ENCODE data around the gene MAP4K2.

Gene MAP4K2

DNA sequence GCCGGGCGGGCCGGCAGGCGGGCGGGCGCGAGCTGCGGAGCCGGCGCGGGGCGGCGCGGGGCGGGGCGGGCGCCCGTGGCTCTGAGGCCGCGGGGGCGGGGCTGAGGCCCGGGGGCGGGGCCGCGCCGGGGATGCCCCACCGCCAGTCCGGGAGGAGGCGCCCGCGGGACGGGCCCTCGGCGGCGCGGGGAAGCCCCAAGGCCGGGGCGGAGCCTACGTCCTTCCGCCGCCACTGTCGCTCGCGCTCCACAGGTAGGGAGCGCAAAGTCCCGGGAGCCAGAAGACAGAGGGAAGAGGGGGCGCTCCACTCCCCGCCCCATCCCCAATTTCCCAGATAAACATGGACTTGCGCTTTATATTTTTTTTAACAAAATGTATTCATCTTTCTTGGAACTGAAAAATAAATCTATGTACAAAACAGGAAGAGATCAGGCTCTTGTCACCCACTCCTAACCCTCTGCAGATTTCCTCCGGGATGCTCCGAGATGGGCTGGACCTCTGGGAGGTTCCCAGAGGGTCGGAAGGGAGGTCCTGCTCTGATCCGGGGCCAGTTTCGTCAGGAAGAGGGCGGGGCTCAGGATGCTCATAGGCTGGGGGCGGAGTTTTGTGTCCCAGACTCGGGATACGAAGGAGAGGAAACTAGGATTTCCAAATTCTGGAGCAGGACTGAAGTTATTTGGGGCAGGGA, at the start of gene MAP4K2:
TSS of gene MAP4K2 (minus strand) at position 57 of the 688 bp plus-strand sequence. CDS start 65 bp downstream, outside the sequence.
- H3K27ac ChIP-seq: peak within 1 kb of the TSS; percentile 65
- TF ChIP-seq, protein P1, sequence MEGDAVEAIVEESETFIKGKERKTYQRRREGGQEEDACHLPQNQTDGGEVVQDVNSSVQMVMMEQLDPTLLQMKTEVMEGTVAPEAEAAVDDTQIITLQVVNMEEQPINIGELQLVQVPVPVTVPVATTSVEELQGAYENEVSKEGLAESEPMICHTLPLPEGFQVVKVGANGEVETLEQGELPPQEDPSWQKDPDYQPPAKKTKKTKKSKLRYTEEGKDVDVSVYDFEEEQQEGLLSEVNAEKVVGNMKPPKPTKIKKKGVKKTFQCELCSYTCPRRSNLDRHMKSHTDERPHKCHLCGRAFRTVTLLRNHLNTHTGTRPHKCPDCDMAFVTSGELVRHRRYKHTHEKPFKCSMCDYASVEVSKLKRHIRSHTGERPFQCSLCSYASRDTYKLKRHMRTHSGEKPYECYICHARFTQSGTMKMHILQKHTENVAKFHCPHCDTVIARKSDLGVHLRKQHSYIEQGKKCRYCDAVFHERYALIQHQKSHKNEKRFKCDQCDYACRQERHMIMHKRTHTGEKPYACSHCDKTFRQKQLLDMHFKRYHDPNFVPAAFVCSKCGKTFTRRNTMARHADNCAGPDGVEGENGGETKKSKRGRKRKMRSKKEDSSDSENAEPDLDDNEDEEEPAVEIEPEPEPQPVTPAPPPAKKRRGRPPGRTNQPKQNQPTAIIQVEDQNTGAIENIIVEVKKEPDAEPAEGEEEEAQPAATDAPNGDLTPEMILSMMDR (conservative IDR thresholded peaks at IDR 0.05): no peak
- no peak for TF ChIP-seq ZFX (IDR thresholded peaks at IDR 0.05)

DNA sequence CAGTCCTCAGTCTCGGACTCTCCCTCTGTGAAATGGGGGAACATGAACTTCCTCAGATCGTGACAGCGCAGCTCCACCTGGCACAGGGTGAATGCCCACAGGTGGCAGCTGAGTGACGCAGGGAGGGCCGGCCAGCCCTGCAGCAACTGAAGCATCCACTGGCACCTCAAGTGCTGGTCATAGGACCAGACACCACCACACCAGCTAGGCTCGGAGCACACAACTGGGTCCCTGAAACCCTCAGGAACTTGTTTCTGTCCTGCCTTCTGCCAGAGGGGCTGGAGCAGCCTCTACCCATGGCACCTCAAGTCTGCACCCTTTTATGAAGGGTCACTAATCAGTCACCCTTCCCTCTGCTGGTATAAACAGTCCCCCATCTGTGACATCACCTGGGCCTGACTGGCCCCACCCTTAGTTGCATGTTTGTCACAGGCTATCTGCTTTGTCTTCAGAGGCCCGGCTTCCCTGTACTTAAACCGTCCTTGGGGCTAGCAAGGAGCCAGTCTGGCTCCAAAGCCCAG, 48.9 kb upstream of the MAP4K2 start:
- TF ChIP-seq, protein P1 (conservative IDR thresholded peaks at IDR 0.05): no peak
- TF ChIP-seq ZFX (IDR thresholded peaks at IDR 0.05): no peak
- no peak overlapping the region for H3K27ac ChIP-seq

DNA sequence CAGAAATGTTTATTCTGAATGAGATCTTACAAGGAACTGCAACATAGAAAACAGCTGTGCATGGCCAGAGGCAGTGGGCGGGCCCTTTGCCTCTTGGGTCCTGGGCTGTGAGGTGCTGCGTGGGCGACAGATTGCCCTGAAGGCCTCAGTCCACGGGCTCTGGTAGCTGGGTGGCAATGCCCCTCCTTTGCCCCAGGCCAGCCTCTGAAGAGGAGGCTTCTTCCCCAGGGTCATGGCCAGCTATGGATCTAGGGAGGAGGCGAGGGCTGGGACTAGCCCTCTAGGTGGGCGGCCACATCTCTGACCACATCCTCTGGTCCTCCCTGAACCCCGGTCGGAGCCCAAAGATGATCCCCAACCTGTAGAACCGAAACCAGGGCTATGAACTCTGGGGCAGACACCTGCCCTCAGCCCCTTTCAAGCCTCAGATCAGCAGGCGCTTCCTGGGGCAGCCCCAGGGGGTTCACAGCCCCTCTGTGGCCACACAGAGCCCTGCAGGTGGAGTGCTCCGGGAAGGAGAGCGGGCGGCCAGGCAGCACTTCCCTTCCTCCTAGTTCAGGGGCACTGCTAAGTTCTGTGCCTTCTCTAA, 48.1 kb upstream of the MAP4K2 start:
- H3K27ac ChIP-seq: no peak overlapping the region
- TF ChIP-seq, protein P1 (conservative IDR thresholded peaks at IDR 0.05): no peak
- TF ChIP-seq ZFX (IDR thresholded peaks at IDR 0.05): no peak

DNA sequence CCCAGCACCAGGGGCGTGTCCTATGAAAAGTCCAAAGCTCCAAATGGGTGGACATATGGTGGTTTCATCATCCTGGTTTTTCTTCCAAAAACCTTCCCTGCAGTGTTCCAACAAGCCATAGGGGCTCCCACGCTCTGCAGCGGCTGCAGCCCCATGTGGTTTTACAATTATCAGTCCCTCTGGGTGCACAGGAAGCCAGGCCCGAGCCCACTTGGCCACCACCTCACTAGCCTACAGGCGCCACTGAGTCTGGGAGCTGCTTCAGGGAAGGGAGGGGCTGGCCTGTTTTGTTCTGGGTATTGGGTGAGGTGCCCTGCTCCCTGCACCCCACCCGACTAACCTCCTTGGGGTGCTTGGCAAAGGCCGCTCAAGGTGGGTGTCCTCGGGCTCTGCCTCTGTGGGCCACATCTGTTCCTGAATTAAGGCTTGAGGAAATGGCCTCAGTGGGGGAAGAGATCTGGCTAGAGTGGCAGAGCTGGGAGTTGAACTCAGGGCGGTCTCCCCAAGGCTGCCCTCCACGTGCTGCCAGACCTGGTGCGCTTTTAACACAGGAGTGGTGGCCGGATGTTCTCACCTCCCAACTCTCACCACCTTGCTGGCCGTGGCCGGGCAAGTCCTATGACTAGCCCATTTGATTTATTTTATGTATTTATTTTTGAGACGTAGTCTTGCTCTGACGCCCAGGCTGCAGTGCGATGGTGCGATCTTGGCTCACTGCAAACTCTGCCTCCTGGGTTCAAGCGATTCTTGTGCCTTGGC, 46.8 kb upstream of the MAP4K2 start:
- TF ChIP-seq ZFX (IDR thresholded peaks at IDR 0.05): no peak
- TF ChIP-seq, protein P1 (conservative IDR thresholded peaks at IDR 0.05): no peak
- H3K27ac ChIP-seq: no peak overlapping the region

DNA sequence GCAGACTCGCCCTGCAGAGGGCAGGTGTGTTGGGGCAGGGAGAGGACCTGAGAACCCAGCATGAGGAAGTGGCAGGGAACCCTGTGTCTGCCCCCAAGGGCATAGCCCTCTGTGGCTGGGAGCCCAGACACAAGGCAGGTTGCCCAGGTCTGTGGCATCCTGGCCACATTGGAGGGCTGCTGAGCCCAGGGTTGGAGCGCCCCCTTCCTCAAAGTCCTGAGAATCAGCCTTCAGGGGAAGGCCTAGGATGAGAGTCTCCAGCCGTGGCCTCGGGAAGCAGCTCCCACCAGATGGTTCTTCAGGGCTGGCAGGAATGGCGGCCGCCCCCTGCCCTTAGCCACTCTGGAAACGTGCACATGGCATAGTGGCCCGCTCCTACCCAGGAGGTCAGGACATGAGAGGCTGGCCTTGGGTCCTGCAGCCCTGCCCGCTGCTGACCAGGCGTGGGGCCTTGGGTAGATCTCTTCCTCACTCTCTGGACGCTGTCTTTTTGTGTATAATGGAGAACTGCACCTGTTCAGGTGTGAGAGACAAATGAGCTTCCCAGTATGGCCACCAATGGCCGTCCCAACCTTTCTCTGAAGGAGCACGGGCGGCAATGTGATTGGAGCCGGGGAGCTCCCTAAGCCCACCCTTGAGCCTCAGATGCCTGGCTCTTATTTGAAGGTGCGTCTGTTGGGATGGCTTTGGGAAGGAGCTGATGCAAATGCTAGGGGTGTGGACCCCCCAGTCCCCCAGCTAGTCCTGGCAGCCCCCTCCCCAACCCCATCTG, 46.0 kb upstream of the MAP4K2 start:
- peak overlapping the region; percentile 3 for H3K27ac ChIP-seq
- TF ChIP-seq ZFX (IDR thresholded peaks at IDR 0.05): no peak
- TF ChIP-seq, protein P1 (conservative IDR thresholded peaks at IDR 0.05): no peak

DNA sequence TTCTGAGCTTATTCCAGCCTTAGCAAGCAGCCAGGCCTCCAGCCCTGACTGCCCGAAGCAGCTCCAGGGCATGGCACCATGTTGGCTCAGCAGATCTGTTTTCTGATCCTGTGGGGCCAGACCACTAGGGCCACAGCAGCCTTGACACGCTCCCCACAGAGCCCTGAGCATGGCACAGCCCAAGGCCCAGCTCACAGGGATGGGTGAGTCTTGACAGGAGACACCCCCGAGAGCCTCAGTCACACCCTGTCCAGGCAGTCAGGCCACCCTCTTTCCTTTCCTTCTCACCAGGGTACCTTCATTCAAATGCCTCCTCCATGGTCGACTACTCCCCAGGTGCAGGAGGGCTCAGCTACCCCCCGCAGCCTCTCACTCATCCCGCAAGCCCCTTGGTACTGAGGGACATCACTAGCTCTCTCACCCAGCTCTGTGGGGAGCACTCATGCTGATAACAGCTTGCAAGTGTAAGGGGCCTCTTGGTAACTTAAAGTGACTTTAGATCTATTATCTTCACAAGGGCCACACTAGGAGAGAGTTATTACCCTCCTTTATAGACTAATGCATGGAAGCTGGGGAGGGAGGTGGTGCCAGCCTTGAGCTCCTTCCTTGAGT, 45.3 kb upstream of the MAP4K2 start:
- peak overlapping the region; percentile 3 for H3K27ac ChIP-seq
- no peak for TF ChIP-seq ZFX (IDR thresholded peaks at IDR 0.05)
- TF ChIP-seq, protein P1 (conservative IDR thresholded peaks at IDR 0.05): no peak

All from C4-2B (cell line).